ENCODE results near the gene NPFF.
A peak's percentile ranks its signal among the peaks of the same experiment; 100 is the strongest.

Gene NPFF

DNA sequence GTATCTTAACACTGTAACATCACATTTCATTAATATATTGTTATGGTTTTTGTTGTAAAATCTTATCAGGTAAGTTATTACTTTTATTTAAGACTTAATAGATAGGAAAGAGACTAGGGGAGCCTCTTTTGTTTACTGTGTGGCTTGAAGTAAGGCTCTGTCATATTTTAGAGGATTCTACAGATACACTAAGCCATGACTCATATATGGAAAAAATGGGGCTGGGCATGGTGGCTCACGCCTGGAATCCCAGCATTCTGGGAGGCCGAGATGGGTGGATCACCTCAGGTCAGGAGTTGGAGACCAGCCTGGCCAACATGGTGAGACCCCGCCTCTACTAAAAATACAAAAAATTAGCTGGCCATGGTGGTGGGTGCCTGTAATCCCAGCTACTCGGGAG lies 23.6 kb upstream of the NPFF start:
- TF ChIP-seq, protein P1, sequence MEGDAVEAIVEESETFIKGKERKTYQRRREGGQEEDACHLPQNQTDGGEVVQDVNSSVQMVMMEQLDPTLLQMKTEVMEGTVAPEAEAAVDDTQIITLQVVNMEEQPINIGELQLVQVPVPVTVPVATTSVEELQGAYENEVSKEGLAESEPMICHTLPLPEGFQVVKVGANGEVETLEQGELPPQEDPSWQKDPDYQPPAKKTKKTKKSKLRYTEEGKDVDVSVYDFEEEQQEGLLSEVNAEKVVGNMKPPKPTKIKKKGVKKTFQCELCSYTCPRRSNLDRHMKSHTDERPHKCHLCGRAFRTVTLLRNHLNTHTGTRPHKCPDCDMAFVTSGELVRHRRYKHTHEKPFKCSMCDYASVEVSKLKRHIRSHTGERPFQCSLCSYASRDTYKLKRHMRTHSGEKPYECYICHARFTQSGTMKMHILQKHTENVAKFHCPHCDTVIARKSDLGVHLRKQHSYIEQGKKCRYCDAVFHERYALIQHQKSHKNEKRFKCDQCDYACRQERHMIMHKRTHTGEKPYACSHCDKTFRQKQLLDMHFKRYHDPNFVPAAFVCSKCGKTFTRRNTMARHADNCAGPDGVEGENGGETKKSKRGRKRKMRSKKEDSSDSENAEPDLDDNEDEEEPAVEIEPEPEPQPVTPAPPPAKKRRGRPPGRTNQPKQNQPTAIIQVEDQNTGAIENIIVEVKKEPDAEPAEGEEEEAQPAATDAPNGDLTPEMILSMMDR (IDR thresholded peaks at IDR 0.05; ENCODE audit: low read depth, low read length), result no peak
- in situ Hi-C loops (cut with HindIII; ENCODE audit: low sequenced_read_pairs), result no loop called here
- peak; percentile 38 for DNase-seq (ENCODE audit: low read depth, low spot score)

GRCh38 chr12:53530061-53530460 lies 22.8 kb upstream of the NPFF start:
- TF ChIP-seq, protein P1 (IDR thresholded peaks at IDR 0.05; ENCODE audit: low read depth, low read length), result no peak
- in situ Hi-C loops (cut with HindIII; ENCODE audit: low sequenced_read_pairs), result no loop called here

More for the DNA sequence above, 23.6 kb upstream of the NPFF start:
- no peak overlapping the region for H3K4me3 ChIP-seq (ENCODE audit: low read depth, low read length)

GRCh38 chr12:53524476-53524875 lies 17.2 kb upstream of the NPFF start:
- TF ChIP-seq, protein P1 (IDR thresholded peaks at IDR 0.05; ENCODE audit: low read depth, low read length), result no peak
- no peak overlapping the region for H3K4me3 ChIP-seq (ENCODE audit: low read depth, low read length)
- in situ Hi-C loops (cut with HindIII; ENCODE audit: low sequenced_read_pairs), result no loop called here
- DNase-seq (ENCODE audit: low read depth, low spot score), result no peak

More at GRCh38 chr12:53530061-53530460, 22.8 kb upstream of the NPFF start:
- H3K4me3 ChIP-seq (ENCODE audit: low read depth, low read length), result no peak overlapping the region
- DNase-seq (ENCODE audit: low read depth, low spot score), result no peak

GRCh38 chr12:53523131-53523530 lies 15.8 kb upstream of the NPFF start:
- H3K4me3 ChIP-seq (ENCODE audit: low read depth, low read length), result no peak overlapping the region
- DNase-seq (ENCODE audit: low read depth, low spot score), result no peak
- TF ChIP-seq, protein P1 (IDR thresholded peaks at IDR 0.05; ENCODE audit: low read depth, low read length), result no peak
- in situ Hi-C loops (cut with HindIII; ENCODE audit: low sequenced_read_pairs), result no loop called here

GRCh38 chr12:53518381-53518780 lies 11.1 kb upstream of the NPFF start:
- in situ Hi-C loops (cut with HindIII; ENCODE audit: low sequenced_read_pairs), result no loop called here
- peak; percentile 25 for DNase-seq (ENCODE audit: low read depth, low spot score)
- TF ChIP-seq, protein P1 (IDR thresholded peaks at IDR 0.05; ENCODE audit: low read depth, low read length), result no peak
- H3K4me3 ChIP-seq (ENCODE audit: low read depth, low read length), result no peak overlapping the region

DNA sequence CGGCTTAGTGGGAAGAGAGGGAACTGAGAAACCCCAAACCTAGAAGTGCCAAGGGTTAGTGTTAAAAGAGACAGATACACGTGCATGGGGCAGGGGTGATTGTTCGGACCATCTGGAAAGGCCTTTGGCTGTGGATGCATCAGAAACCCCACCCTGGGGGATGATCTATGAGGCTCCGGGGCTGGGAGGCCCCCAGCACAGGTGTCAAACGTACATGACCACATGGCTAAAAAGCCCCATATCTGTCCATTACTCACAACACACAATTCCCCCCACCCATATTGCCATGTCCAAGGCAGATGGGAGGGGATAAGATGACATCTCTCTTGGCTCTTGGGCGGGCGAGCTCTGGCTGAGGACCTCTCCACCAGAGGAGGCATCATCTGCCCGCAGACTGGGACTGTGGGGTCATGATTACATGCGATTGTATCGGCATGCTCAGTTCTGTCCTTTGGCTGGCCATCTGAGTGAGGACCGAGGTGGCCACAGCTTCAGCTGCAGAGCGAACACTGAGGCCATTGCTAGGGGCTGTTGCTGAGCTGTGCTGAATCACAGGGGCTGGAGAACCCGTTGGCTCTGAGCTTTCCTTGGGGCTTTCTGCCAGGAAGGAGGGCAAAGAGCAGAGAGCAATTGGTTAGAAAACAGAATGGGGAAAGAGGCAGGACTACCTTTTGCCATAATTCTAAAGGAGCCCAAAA lies 9.6 kb upstream of the NPFF start:
- H3K4me3 ChIP-seq (ENCODE audit: low read depth, low read length), result no peak overlapping the region
- TF ChIP-seq, protein P1 (IDR thresholded peaks at IDR 0.05; ENCODE audit: low read depth, low read length), result no peak
- no peak for DNase-seq (ENCODE audit: low read depth, low spot score)
- in situ Hi-C loops (cut with HindIII; ENCODE audit: low sequenced_read_pairs), result no loop called here

All from astrocyte of the spinal cord (primary cell).